HFFc6 (cell line): ENCODE results near the gene STXBP6. TPM values are rescaled to one million over a fixed set of nuclear protein-coding genes. Genes with fewer than 3 reads are reported as not detected.

Source experiments
- DNase-seq: peaks from one replicate; pipeline ENCODE4 v3.0.0-alpha.2; 2018
- H3K27ac Mint-ChIP-seq: 2 replicates; pipeline ENCODE4 v1.8.0; 2020; ENCODE audit warnings: mild to moderate bottlenecking, mixed read lengths
- H3K27me3 Mint-ChIP-seq: 2 replicates; pipeline ENCODE4 v1.8.0; 2021; ENCODE audit warnings: mild to moderate bottlenecking, moderate library complexity, mixed read lengths; ENCODE audit not compliant: insufficient read depth
- H3K36me3 Mint-ChIP-seq: 2 replicates; pipeline ENCODE4 v1.8.0; 2021; ENCODE audit warnings: low read depth, mixed read lengths
- H3K4me1 Mint-ChIP-seq: 2 replicates; pipeline ENCODE4 v1.8.0; 2020; ENCODE audit warnings: low read depth, mixed read lengths
- H3K4me3 Mint-ChIP-seq: 2 replicates; pipeline ENCODE4 v1.8.0; 2020; ENCODE audit warnings: mild to moderate bottlenecking, moderate library complexity, mixed read lengths
- H3K9me3 Mint-ChIP-seq: 2 replicates; pipeline ENCODE4 v1.8.0; 2020; ENCODE audit warnings: mild to moderate bottlenecking, mixed read lengths
- total RNA-seq, 6 experiments: library from RNA; stranded (reverse); fragmentation: NEBNext Ultra II Directional; extraction: Animal tissue kit (Norgen Biotek cat#: 25700); gene quantifications; 2 replicates in 1 of 6; 3 replicates in 5 of 6; pipeline ENCODE4 v1.2.3, GENCODE V29; 2021
- TF ChIP-seq, protein P1 (sequence below): fragments of 200-600 bp; sonication (generic); IDR thresholded peaks from 2 replicates; pipeline ENCODE4 v1.5.0; 2021; ENCODE audit warnings: antibody characterized with exemption, mild to moderate bottlenecking

The STXBP6 gene
- total RNA-seq, 6 experiments from 2014 or later, result 15.4 to 17.5 (median 17.0) TPM

DNA sequence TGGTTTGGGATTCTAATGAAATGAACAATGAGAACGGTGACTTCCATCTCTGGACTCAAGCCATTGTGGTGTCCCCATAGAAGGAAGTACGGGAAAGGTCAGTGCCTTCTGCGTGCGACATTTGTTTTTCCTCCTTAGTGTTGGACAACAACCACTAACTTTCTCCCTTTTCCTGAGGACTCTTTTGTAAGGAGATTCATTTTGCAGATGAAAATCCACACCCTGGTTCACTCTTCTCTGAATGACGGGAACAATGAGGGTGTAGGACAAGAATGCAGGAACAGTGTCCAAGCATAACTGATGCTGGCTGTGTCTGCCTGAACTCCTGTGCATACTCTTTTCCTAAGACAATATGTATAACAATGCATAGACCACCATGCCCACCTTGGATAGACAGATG is 176.4 kb downstream of the STXBP6 start:
- DNase-seq, result no peak
- Mint-ChIP-seq H3K4me3 (no peak overlapping the region), H3K27ac (no peak overlapping the region), H3K9me3 (no peaks in the 10 kb centered on the region), H3K27me3 (no peaks in the 10 kb centered on the region), H3K4me1 (peaks cover 28% of the 10 kb centered on the region), H3K36me3 (no peaks in the 10 kb centered on the region)
- TF ChIP-seq, protein P1, sequence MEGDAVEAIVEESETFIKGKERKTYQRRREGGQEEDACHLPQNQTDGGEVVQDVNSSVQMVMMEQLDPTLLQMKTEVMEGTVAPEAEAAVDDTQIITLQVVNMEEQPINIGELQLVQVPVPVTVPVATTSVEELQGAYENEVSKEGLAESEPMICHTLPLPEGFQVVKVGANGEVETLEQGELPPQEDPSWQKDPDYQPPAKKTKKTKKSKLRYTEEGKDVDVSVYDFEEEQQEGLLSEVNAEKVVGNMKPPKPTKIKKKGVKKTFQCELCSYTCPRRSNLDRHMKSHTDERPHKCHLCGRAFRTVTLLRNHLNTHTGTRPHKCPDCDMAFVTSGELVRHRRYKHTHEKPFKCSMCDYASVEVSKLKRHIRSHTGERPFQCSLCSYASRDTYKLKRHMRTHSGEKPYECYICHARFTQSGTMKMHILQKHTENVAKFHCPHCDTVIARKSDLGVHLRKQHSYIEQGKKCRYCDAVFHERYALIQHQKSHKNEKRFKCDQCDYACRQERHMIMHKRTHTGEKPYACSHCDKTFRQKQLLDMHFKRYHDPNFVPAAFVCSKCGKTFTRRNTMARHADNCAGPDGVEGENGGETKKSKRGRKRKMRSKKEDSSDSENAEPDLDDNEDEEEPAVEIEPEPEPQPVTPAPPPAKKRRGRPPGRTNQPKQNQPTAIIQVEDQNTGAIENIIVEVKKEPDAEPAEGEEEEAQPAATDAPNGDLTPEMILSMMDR, result no peak

DNA sequence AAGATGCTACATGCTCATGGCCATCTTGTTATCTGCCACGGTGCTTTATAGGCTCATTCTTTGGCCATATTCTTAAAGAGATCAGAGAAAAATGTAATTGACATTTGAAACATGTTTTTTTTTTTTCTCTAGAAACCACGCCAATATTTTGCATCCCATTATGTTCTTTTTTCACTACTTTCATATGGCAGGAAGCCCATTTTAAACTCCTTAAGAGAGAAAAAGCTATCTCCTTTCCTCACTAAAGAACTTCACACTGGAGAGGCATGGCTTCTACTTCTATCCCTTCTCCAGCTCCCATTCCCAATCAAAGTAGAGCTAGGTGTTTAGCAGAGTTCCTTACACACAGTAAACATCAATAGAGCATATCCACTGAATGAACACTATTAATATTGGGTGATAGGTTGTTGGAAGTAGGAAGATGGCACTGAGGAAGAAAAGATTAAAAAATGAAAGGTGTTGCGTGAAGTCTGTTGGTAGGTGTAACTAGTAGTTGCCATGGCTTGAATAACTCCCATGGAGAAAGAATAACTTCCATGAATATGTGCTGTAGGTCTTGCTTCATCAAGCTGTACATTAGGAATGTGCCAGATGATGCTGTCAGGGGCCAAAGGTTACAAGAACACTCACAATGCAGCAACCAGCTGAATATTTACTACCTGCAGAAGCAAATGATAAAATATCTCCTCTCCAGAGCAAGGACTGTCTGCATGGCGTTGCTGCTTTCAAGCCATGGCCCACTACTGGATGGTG is 178.8 kb downstream of the STXBP6 start:
- peaks cover 2% of the 10 kb centered on the region; the same call in 1 of the 2 replicates for H3K27me3 Mint-ChIP-seq
- no peaks in the 10 kb centered on the region for H3K9me3 Mint-ChIP-seq
- H3K4me3 Mint-ChIP-seq, result no peak overlapping the region
- TF ChIP-seq, protein P1, result no peak
- H3K36me3 Mint-ChIP-seq, result no peaks in the 10 kb centered on the region
- H3K27ac Mint-ChIP-seq, result no peak overlapping the region
- H3K4me1 Mint-ChIP-seq, result peaks cover 22% of the 10 kb centered on the region
- DNase-seq, result no peak

DNA sequence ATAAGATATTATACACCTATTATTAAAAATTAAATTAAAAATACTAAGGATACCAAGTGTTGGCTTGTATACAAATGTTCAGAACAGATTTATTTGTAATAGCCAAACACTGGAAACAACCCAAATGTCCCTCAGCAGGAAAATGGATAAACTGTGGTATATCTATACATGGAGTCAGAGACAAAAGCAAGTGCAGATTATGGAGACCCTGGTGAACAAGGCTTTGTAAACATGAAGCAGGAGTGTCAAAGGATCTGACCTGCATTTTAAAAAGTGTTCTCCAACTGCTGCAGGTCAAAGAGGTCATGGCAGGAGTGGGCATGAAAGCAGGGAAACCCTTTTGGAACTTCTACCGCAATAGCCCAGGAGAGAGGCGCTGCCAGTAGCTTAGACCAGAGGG is 181.6 kb downstream of the STXBP6 start:
- Mint-ChIP-seq H3K4me1 (peaks cover 13% of the 10 kb centered on the region; the same call in 1 of the 2 replicates), H3K36me3 (no peaks in the 10 kb centered on the region), H3K4me3 (no peak overlapping the region), H3K27ac (no peak overlapping the region), H3K9me3 (no peaks in the 10 kb centered on the region), H3K27me3 (peaks cover 2% of the 10 kb centered on the region; the same call in 1 of the 2 replicates)
- TF ChIP-seq, protein P1, result no peak
- DNase-seq, result no peak

DNA sequence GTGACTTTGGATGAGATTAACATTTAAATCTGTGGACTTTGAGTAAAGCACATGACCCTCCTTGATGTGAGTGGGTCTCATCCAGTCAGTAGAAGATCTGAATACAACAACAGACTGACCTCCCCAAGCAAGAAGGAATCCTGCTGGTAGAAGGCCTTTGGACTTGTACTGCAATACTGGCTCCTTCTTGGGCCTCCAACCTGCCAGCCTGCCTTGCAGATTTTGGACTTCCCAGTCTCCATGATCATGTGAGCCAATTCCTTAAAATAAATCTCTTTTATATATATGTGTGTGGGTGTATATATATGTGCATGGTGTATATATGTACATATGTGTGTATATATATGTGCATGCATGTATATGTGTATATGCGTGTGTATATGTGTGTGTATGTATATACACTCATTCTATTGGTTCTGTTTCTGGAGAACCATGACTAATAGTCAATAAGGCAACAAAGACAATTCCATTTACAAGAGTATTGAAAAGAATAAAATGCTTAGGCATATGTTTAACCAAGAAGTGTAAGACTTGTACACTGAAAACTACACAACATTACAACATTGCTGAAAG is 183.8 kb downstream of the STXBP6 start:
- peaks cover 15% of the 10 kb centered on the region for H3K4me1 Mint-ChIP-seq

DNA sequence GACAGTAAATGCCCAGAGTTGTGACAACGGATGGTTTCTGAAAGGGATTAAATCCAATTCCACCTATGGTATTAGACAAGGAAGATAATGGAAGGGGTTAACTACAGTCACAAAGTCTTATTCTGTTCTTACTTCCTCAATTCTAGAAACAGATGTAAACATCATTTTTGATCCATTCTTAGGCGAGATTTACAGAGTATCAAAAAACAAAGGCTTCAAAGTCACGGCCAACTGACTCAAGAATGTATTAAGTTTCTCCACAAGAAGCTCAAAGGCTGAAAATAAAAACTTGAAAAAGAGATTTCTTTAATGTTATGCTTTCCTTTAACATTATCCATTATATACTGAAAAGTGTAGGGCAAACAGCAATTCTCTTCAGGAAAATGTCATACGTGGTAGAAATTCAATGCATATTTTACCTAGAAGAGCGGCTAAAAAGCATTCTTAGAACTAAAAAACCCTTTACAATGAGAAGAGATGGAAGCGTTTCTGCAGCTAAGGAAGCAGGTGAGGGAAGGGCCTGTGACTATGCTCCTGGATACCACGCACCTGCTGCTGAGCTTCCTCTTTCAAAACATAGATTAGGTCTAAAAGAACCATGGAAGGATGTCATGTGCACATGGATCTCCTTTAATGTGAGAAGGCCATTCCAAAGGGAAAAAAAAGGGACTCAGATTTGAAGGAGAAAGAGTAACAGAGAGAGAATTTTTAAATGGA is 185.8 kb downstream of the STXBP6 start:
- TF ChIP-seq, protein P1, result no peak
- Mint-ChIP-seq H3K9me3 (no peaks in the 10 kb centered on the region), H3K27me3 (peaks cover 2% of the 10 kb centered on the region; the same call in 1 of the 2 replicates), H3K4me1 (peaks cover 35% of the 10 kb centered on the region), H3K4me3 (no peak overlapping the region), H3K27ac (no peak overlapping the region), H3K36me3 (no peaks in the 10 kb centered on the region)
- no peak for DNase-seq

More for the DNA sequence above, 183.8 kb downstream of the STXBP6 start:
- no peaks in the 10 kb centered on the region for H3K36me3 Mint-ChIP-seq
- no peaks in the 10 kb centered on the region for H3K9me3 Mint-ChIP-seq
- no peak overlapping the region for H3K27ac Mint-ChIP-seq
- H3K4me3 Mint-ChIP-seq, result no peak overlapping the region
- H3K27me3 Mint-ChIP-seq, result peaks cover 2% of the 10 kb centered on the region; the same call in 1 of the 2 replicates
- no peak for DNase-seq
- TF ChIP-seq, protein P1, result no peak
